ENCODE data around the gene CFAP61.

DNA sequence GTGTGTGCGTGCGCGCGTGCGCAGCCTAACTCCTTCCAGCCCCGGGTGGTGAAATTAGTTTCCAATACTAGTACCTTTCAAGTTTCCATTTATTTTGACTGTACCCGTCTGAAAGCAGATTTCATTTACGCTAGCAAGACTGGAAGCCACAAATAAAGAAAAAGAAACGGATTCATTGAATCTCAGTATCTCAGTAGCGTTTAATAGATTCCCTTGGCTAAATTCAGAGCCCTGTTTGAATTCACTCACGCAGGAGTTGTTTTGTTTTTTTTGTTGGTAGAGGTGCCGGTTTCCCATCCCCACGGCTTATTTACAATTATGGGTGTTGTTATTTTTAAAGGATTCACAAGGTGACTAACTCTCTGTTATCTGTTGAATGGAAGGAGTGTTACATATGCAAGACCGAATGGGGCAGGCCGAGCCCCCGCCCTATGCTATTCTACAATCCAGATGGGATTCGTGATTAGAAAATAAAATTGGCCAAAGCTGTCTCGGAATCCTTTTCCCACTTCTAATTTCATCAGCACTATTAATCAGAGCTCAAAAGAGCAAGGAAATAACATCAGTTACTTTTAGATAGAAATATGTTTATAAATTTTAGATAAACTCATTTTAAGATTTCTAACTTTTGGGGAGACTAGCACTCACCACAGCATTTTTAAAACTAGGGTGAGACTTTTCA lies 313.3 kb downstream of the CFAP61 start:
- TF ChIP-seq, protein P1, sequence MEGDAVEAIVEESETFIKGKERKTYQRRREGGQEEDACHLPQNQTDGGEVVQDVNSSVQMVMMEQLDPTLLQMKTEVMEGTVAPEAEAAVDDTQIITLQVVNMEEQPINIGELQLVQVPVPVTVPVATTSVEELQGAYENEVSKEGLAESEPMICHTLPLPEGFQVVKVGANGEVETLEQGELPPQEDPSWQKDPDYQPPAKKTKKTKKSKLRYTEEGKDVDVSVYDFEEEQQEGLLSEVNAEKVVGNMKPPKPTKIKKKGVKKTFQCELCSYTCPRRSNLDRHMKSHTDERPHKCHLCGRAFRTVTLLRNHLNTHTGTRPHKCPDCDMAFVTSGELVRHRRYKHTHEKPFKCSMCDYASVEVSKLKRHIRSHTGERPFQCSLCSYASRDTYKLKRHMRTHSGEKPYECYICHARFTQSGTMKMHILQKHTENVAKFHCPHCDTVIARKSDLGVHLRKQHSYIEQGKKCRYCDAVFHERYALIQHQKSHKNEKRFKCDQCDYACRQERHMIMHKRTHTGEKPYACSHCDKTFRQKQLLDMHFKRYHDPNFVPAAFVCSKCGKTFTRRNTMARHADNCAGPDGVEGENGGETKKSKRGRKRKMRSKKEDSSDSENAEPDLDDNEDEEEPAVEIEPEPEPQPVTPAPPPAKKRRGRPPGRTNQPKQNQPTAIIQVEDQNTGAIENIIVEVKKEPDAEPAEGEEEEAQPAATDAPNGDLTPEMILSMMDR (IDR thresholded peaks at IDR 0.05 in 8 of 11, conservative IDR thresholded peaks at IDR 0.05 in 3 of 11): no peak
- TF ChIP-seq POLR2A (IDR thresholded peaks at IDR 0.05): no peak
